GM23338 (cell line): Measurements from ENCODE around the gene TENM3. TPM values are rescaled to one million over a fixed set of nuclear protein-coding genes. Genes with fewer than 3 reads are reported as not detected.
A peak's percentile ranks its signal among the peaks of the same experiment; 100 is the strongest.

Experiments used
- ATAC-seq: fragments of 200-7000 bp; cut with Tn5 transposase; 3 replicates; pipeline ENCODE4 v1.9.1; 2020
- DNase-seq: peaks from one replicate; pipeline ENCODE4 v3.0.0-alpha.2; 2015; ENCODE audit warnings: low spot score
- H2AFZ ChIP-seq: fragments of 200-600 bp; sonication (generic); 2 replicates; pipeline ENCODE4 v1.8.0; 2016; ENCODE audit warnings: antibody characterized with exemption, mild to moderate bottlenecking, moderate library complexity
- H3F3A ChIP-seq: fragments of 200-600 bp; sonication (generic); replicated peaks from 2 replicates; pipeline ENCODE4 v1.8.0; 2017; ENCODE audit warnings: antibody characterized with exemption, mixed run types, low read depth
- H3K27ac ChIP-seq: fragments of 200-600 bp; sonication (generic); 2 replicates; pipeline ENCODE4 v1.6.1; 2016; ENCODE audit warnings: low read depth
- H3K27me3 ChIP-seq: fragments of 200-600 bp; sonication (generic); 2 replicates; pipeline ENCODE4 v1.8.0; 2016; ENCODE audit warnings: mild to moderate bottlenecking, mixed run types, moderate library complexity; ENCODE audit not compliant: insufficient read depth
- H3K36me3 ChIP-seq: fragments of 200-600 bp; sonication (generic); 2 replicates; pipeline ENCODE4 v1.8.0; 2016; ENCODE audit warnings: mild to moderate bottlenecking; ENCODE audit not compliant: insufficient read depth
- H3K4me1 ChIP-seq: fragments of 200-600 bp; sonication (generic); 2 replicates; pipeline ENCODE4 v1.8.0; 2016; ENCODE audit warnings: mild to moderate bottlenecking, moderate library complexity; ENCODE audit not compliant: insufficient read depth
- H3K4me2 ChIP-seq: fragments of 200-600 bp; sonication (generic); 2 replicates; pipeline ENCODE4 v1.7.1; 2017; ENCODE audit warnings: mixed run types
- H3K4me3 ChIP-seq: fragments of 200-600 bp; sonication (generic); 2 replicates; pipeline ENCODE4 v1.6.1; 2016; ENCODE audit warnings: mixed run types
- H3K79me2 ChIP-seq: fragments of 200-600 bp; sonication (generic); replicated peaks from 2 replicates; pipeline ENCODE4 v1.8.0; 2017; ENCODE audit warnings: mild to moderate bottlenecking; ENCODE audit not compliant: insufficient read depth
- H3K9me2 ChIP-seq: fragments of 200-600 bp; sonication (generic); 2 replicates; pipeline ENCODE4 v1.8.0; 2017; ENCODE audit not compliant: insufficient read depth
- H4K20me1 ChIP-seq: fragments of 200-600 bp; sonication (generic); replicated peaks from 2 replicates; pipeline ENCODE4 v1.8.0; 2017; ENCODE audit warnings: mild to moderate bottlenecking; ENCODE audit not compliant: insufficient read depth
- H3K27ac Mint-ChIP-seq: 2 replicates; pipeline ENCODE4 v1.8.0; 2020; ENCODE audit warnings: inconsistent platforms, mild to moderate bottlenecking, moderate library complexity, mixed read lengths
- H3K27me3 Mint-ChIP-seq: 3 replicates; pipeline ENCODE4 v1.8.0; 2022; ENCODE audit warnings: low read depth, mild to moderate bottlenecking, moderate library complexity, mixed read lengths, inconsistent platforms; ENCODE audit not compliant: insufficient read depth, poor library complexity
- H3K36me3 Mint-ChIP-seq: 3 replicates; pipeline ENCODE4 v1.8.0; 2021; ENCODE audit warnings: low read depth, mild to moderate bottlenecking, inconsistent platforms, moderate library complexity, mixed read lengths
- H3K4me1 Mint-ChIP-seq: 3 replicates; pipeline ENCODE4 v1.8.0; 2020; ENCODE audit warnings: mild to moderate bottlenecking, inconsistent platforms, mixed read lengths
- H3K4me3 Mint-ChIP-seq: 3 replicates; pipeline ENCODE4 v1.8.0; 2021; ENCODE audit warnings: moderate library complexity, mild to moderate bottlenecking, inconsistent platforms, mixed read lengths
- H3K9me3 Mint-ChIP-seq: 3 replicates; pipeline ENCODE4 v1.8.0; 2020; ENCODE audit warnings: moderate library complexity, mild to moderate bottlenecking, inconsistent platforms, mixed read lengths
- ETS1 ChIP-seq: IDR thresholded peaks from 2 replicates; pipeline ENCODE4 v1.6.1; 2016; ENCODE audit warnings: antibody characterized with exemption
- EZH2 ChIP-seq: fragments of 200-600 bp; sonication (generic); IDR thresholded peaks from one replicate; pipeline ENCODE4 v1.8.0; 2017; ENCODE audit warnings: antibody characterized with exemption, mild to moderate bottlenecking, low read depth; ENCODE audit not compliant: unreplicated experiment
- EZH2phosphoT487 ChIP-seq: fragments of 200-600 bp; sonication (generic); IDR thresholded peaks from one replicate; pipeline ENCODE4 v1.8.1; 2018; ENCODE audit warnings: antibody characterized with exemption; ENCODE audit not compliant: unreplicated experiment
- JUNB ChIP-seq: IDR thresholded peaks from one replicate; pipeline ENCODE4 v1.6.1; 2016; ENCODE audit warnings: antibody characterized with exemption; ENCODE audit not compliant: unreplicated experiment
- REST ChIP-seq: IDR thresholded peaks from one replicate; pipeline ENCODE4 v1.6.1; 2018; ENCODE audit warnings: antibody characterized with exemption; ENCODE audit not compliant: unreplicated experiment
- ZNF114 ChIP-seq: fragments of 250-450 bp; sonication (Bioruptor Pico); IDR thresholded peaks from 2 replicates; pipeline ENCODE4 v1.5.0; 2020; ENCODE audit warnings: mild to moderate bottlenecking, moderate library complexity
- ZNF331 ChIP-seq: fragments of 250-450 bp; sonication (Bioruptor Pico); IDR thresholded peaks from 2 replicates; pipeline ENCODE4 v1.5.0; 2020; ENCODE audit warnings: low read depth, mild to moderate bottlenecking, moderate library complexity
- ZNF462 ChIP-seq: fragments of 250-450 bp; sonication (Bioruptor Pico); IDR thresholded peaks from 2 replicates; pipeline ENCODE4 v1.5.0; 2020; ENCODE audit warnings: mild to moderate bottlenecking, moderate library complexity
- polyA plus RNA-seq: library from polyadenylated mRNA; unstranded; fragments of >200 nt; fragmentation: Nextera tagmentation; extraction: Ambion mirVana; gene quantifications from 2 replicates; pipeline ENCODE4 v1.2.1, GENCODE V29; 2016
- total RNA-seq: library from RNA; depleted of rRNA; stranded (reverse); fragments of >200 nt; shearing (Covaris generic); gene quantifications from 2 replicates; pipeline ENCODE4 v1.2.3, GENCODE V29; 2014

The TENM3 gene
- total and polyA plus RNA-seq, 2 experiments from 2014 or later: 22.2 to 128 TPM

GRCh38 chr4:182273191-182273935, 30.2 kb downstream of the TENM3 start:
- Histone ChIP-seq H3K9me2 (no peaks in the 10 kb centered on the region), H3K36me3 (no peaks in the 10 kb centered on the region), H3K79me2 (peaks cover 3% of the 10 kb centered on the region; the same call in 1 of the 2 replicates), H2AFZ (no peak overlapping the region), H3K4me2 (peak overlapping the region; percentile 9; the same call in 1 of the 2 replicates), H3K27me3 (no peaks in the 10 kb centered on the region), H3K4me3 (no peak overlapping the region), H3K27ac (peak overlapping the region; percentile 71; the same call in 1 of the 2 replicates), H3F3A (no peaks in the 10 kb centered on the region), H3K4me1 (peaks cover 36% of the 10 kb centered on the region), H4K20me1 (no peaks in the 10 kb centered on the region)
- Mint-ChIP-seq H3K27ac (peak overlapping the region; percentile 27), H3K4me3 (no peak overlapping the region), H3K9me3 (peaks cover 6% of the 10 kb centered on the region; the same call in 2 of the 3 replicates), H3K27me3 (peaks cover 14% of the 10 kb centered on the region), H3K4me1 (peaks cover 44% of the 10 kb centered on the region), H3K36me3 (peaks cover 15% of the 10 kb centered on the region; the same call in 2 of the 3 replicates)
- peak; percentile 76 for ATAC-seq
- no peak for TF ChIP-seq REST
- no peak for TF ChIP-seq ZNF462
- TF ChIP-seq EZH2phosphoT487: no peak
- TF ChIP-seq ZNF331 (CRISPR knock-in tag): no peak
- no peak for TF ChIP-seq JUNB
- no peak for TF ChIP-seq ETS1
- TF ChIP-seq ZNF114 (CRISPR knock-in tag): no peak
- no peak for TF ChIP-seq EZH2
- peak; percentile 40 for DNase-seq
